GM23248 (cell line): Measurements from ENCODE around the gene CHCHD3. TPM values are rescaled to one million over a fixed set of nuclear protein-coding genes. Genes with fewer than 3 reads are reported as not detected.

Experiments
- DNase-seq: peaks from one replicate; pipeline ENCODE4 v3.0.0-alpha.2; 2015
- H2AFZ ChIP-seq: fragments of 200-600 bp; sonication (generic); 2 replicates; pipeline ENCODE4 v1.6.1; 2016; ENCODE audit warnings: antibody characterized with exemption
- H3F3A ChIP-seq: fragments of 200-600 bp; sonication (generic); 2 replicates; pipeline ENCODE4 v1.6.1; 2016; ENCODE audit warnings: mild to moderate bottlenecking, antibody characterized with exemption, mixed run types; ENCODE audit not compliant: insufficient read depth
- H3K27ac ChIP-seq: fragments of 200-600 bp; sonication (generic); 2 replicates; pipeline ENCODE4 v1.5.1; 2016; ENCODE audit warnings: mild to moderate bottlenecking
- H3K27me3 ChIP-seq: fragments of 200-600 bp; sonication (generic); replicated peaks from 2 replicates; pipeline ENCODE4 v1.6.1; 2016; ENCODE audit warnings: mild to moderate bottlenecking; ENCODE audit not compliant: insufficient read depth
- H3K36me3 ChIP-seq: fragments of 200-600 bp; sonication (generic); 2 replicates; pipeline ENCODE4 v1.6.1; 2016; ENCODE audit warnings: low read depth, mild to moderate bottlenecking
- H3K4me1 ChIP-seq: fragments of 200-600 bp; sonication (generic); 2 replicates; pipeline ENCODE4 v1.6.1; 2016; ENCODE audit warnings: mild to moderate bottlenecking; ENCODE audit not compliant: insufficient read depth
- H3K4me2 ChIP-seq: fragments of 200-600 bp; sonication (generic); one replicate; pipeline ENCODE4 v1.6.1; 2016; ENCODE audit warnings: mild to moderate bottlenecking; ENCODE audit not compliant: unreplicated experiment
- H3K4me3 ChIP-seq: fragments of 200-600 bp; sonication (generic); 2 replicates; pipeline ENCODE4 v1.5.1; 2016; ENCODE audit warnings: mild to moderate bottlenecking
- H3K79me2 ChIP-seq: fragments of 200-600 bp; sonication (generic); 2 replicates; pipeline ENCODE4 v1.6.1; 2016; ENCODE audit warnings: mild to moderate bottlenecking; ENCODE audit not compliant: insufficient read depth
- H3K9ac ChIP-seq: fragments of 200-600 bp; sonication (generic); 2 replicates; pipeline ENCODE4 v1.6.1; 2016; ENCODE audit warnings: mild to moderate bottlenecking
- H3K9me2 ChIP-seq: fragments of 200-600 bp; sonication (generic); 2 replicates; pipeline ENCODE4 v1.6.1; 2016; ENCODE audit warnings: mixed run types, mild to moderate bottlenecking, moderate library complexity; ENCODE audit not compliant: insufficient read depth
- H3K9me3 ChIP-seq: fragments of 200-600 bp; sonication (generic); one replicate; pipeline ENCODE4 v1.6.1; 2017; ENCODE audit warnings: low read depth
- H4K20me1 ChIP-seq: fragments of 200-600 bp; sonication (generic); 2 replicates; pipeline ENCODE4 v1.6.0; 2016; ENCODE audit not compliant: insufficient read depth
- EZH2 ChIP-seq: fragments of 200-600 bp; sonication (generic); IDR thresholded peaks from 2 replicates; pipeline ENCODE4 v1.6.1; 2018; ENCODE audit warnings: antibody characterized with exemption, mild to moderate bottlenecking; ENCODE audit not compliant: insufficient read depth, poor library complexity, severe bottlenecking
- EZH2phosphoT487 ChIP-seq: fragments of 200-600 bp; sonication (generic); IDR thresholded peaks from 2 replicates; pipeline ENCODE4 v1.6.1; 2018; ENCODE audit warnings: antibody characterized with exemption, moderate library complexity, mild to moderate bottlenecking, low read depth; ENCODE audit not compliant: insufficient read depth
- WGBS, 2 experiments: methylation state at CpG; one replicate each; pipeline ENCODE4 v1.1.6; 2015 to 2017; ENCODE audit warnings: low lambda C conversion rate in 2 of 2, low coverage in 1 of 2; ENCODE audit errors: missing lambda C conversion rate in 2 of 2; 5-methylcytosine and 5-hydroxymethylcytosine counted together
- in situ Hi-C: fragments of 300-500 bp; cut with MboI; formaldehyde crosslinking; loops from 2 replicates; pipeline ENCODE4 v1.15.0; 2020
- polyA plus RNA-seq: library from polyadenylated mRNA; unstranded; fragments of >200 nt; fragmentation: Nextera tagmentation; extraction: Ambion mirVana; gene quantifications from 2 replicates; pipeline ENCODE4 v1.2.1, GENCODE V29; 2016
- total RNA-seq: library from RNA; depleted of rRNA; stranded (reverse); fragments of >200 nt; shearing (Covaris generic); gene quantifications from 2 replicates; pipeline ENCODE4 v1.2.3, GENCODE V29; 2014

The CHCHD3 gene
- total and polyA plus RNA-seq, 2 experiments from 2014 or later = 43.7 to 66.1 TPM

- no peaks in the 10 kb centered on the region for H3K4me1 ChIP-seq
- H3K27me3 ChIP-seq = no peaks in the 10 kb centered on the region
- in situ Hi-C loops = no loop called here
- H3K4me2 ChIP-seq = no peak overlapping the region
- 74 to 80% methylated on average over 7 of the region's 7 CpGs for WGBS, 2 experiments
- no peaks in the 10 kb centered on the region for H3K79me2 ChIP-seq
- H3K9me3 ChIP-seq = no peaks in the 10 kb centered on the region
- no peaks in the 10 kb centered on the region for H3F3A ChIP-seq
- no peaks in the 10 kb centered on the region for H3K36me3 ChIP-seq
- DNase-seq = no peak
- H2AFZ ChIP-seq = no peak overlapping the region
- H3K27ac ChIP-seq = no peak overlapping the region
- no peak overlapping the region for H3K4me3 ChIP-seq
- no peaks in the 10 kb centered on the region for H3K9me2 ChIP-seq
- TF ChIP-seq EZH2 = no peak
- no peak for TF ChIP-seq EZH2phosphoT487
- no peak overlapping the region for H3K9ac ChIP-seq
- no peaks in the 10 kb centered on the region for H4K20me1 ChIP-seq
Measured at GRCh38 chr7:132804849-132805485, 276.9 kb downstream of the CHCHD3 start.

DNA sequence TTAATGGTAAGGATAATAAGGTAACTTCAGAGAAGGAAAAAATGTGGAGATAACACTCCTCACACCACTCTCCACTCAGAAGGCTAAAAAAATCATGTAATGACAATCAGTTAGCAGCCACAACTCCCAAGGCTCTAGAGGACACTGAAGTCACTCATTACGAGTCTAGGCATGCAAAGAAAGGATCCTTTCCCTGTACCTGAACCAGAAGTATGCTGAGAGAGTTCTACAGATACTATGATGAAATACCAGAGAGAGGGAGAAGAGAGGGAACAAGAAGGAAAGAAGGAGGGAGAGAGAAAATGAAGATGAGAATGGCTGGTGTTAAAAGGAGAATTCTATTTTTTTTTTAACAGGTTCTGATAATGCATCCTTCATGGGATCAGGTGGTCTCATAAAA, 281.4 kb downstream of the CHCHD3 start:
- Histone ChIP-seq H3K36me3 (no peaks in the 10 kb centered on the region), H3K79me2 (no peaks in the 10 kb centered on the region), H3K27me3 (no peaks in the 10 kb centered on the region), H3K9me2 (no peaks in the 10 kb centered on the region), H3K9ac (no peak overlapping the region), H3K4me2 (no peak overlapping the region), H4K20me1 (no peaks in the 10 kb centered on the region), H3K27ac (no peak overlapping the region), H3F3A (no peaks in the 10 kb centered on the region), H3K4me3 (no peak overlapping the region), H2AFZ (no peak overlapping the region), H3K9me3 (no peaks in the 10 kb centered on the region), H3K4me1 (peaks cover 10% of the 10 kb centered on the region; the same call in 1 of the 2 replicates)
- TF ChIP-seq EZH2phosphoT487 (no peak), EZH2 (no peak)
- DNase-seq = no peak
- in situ Hi-C loops = no loop called here
- WGBS, 2 experiments = 100% methylated on average over 1 of the region's 1 CpG

- Histone ChIP-seq H3K9ac (no peak overlapping the region), H2AFZ (no peak overlapping the region), H3K4me2 (no peak overlapping the region), H3K36me3 (no peaks in the 10 kb centered on the region), H3K4me3 (no peak overlapping the region), H3K27ac (no peak overlapping the region), H4K20me1 (no peaks in the 10 kb centered on the region), H3K27me3 (no peaks in the 10 kb centered on the region), H3F3A (no peaks in the 10 kb centered on the region), H3K4me1 (peaks cover 10% of the 10 kb centered on the region; the same call in 1 of the 2 replicates), H3K9me3 (no peaks in the 10 kb centered on the region), H3K9me2 (no peaks in the 10 kb centered on the region), H3K79me2 (no peaks in the 10 kb centered on the region)
- DNase-seq = no peak
- no peak for TF ChIP-seq EZH2
- TF ChIP-seq EZH2phosphoT487 = no peak
- in situ Hi-C loops = no loop called here
Measured at GRCh38 chr7:132799081-132799413, 282.8 kb downstream of the CHCHD3 start.

GRCh38 chr7:132797152-132797551, 284.7 kb downstream of the CHCHD3 start:
- DNase-seq = no peak
- Histone ChIP-seq H3K36me3 (no peaks in the 10 kb centered on the region), H3K79me2 (no peaks in the 10 kb centered on the region), H3K9me3 (no peaks in the 10 kb centered on the region), H3K9me2 (no peaks in the 10 kb centered on the region), H4K20me1 (no peaks in the 10 kb centered on the region), H3K27me3 (no peaks in the 10 kb centered on the region), H2AFZ (no peak overlapping the region), H3K4me2 (no peak overlapping the region), H3K9ac (no peak overlapping the region), H3F3A (no peaks in the 10 kb centered on the region), H3K4me3 (no peak overlapping the region), H3K4me1 (peaks cover 10% of the 10 kb centered on the region; the same call in 1 of the 2 replicates), H3K27ac (no peak overlapping the region)
- WGBS, 2 experiments = 98 to 100% methylated on average over 3 of the region's 3 CpGs
- TF ChIP-seq EZH2 = no peak
- no peak for TF ChIP-seq EZH2phosphoT487
- in situ Hi-C loops = no loop called here

GRCh38 chr7:132793474-132793873, 288.4 kb downstream of the CHCHD3 start:
- TF ChIP-seq EZH2 (no peak), EZH2phosphoT487 (no peak)
- in situ Hi-C loops = no loop called here

More at GRCh38 chr7:132793474-132793873, 288.4 kb downstream of the CHCHD3 start:
- Histone ChIP-seq H3K9me3 (no peaks in the 10 kb centered on the region), H2AFZ (no peak overlapping the region), H3K9ac (no peak overlapping the region), H4K20me1 (no peaks in the 10 kb centered on the region), H3K9me2 (no peaks in the 10 kb centered on the region), H3F3A (no peaks in the 10 kb centered on the region), H3K27ac (no peak overlapping the region), H3K4me1 (peaks cover 7% of the 10 kb centered on the region; the same call in 1 of the 2 replicates), H3K4me3 (no peak overlapping the region), H3K79me2 (no peaks in the 10 kb centered on the region), H3K27me3 (no peaks in the 10 kb centered on the region), H3K4me2 (no peak overlapping the region), H3K36me3 (no peaks in the 10 kb centered on the region)
- DNase-seq = no peak
- WGBS, 2 experiments = 100% methylated on average over 3 of the region's 3 CpGs
